Mesenchymal stem cell (in vitro differentiated cells and primary cell): ENCODE results near the gene TECR.

Experiments
- DNase-seq: peaks from one replicate; pipeline ENCODE4 v3.0.0-alpha.2; 2013
- H2AFZ ChIP-seq: one replicate; pipeline ENCODE4 v1.6.1; 2013; ENCODE audit warnings: low read depth, mild to moderate bottlenecking, control low read depth, inconsistent platforms, low read length, moderate library complexity
- H2AK5ac ChIP-seq: 2 replicates; pipeline ENCODE4 v1.6.1; 2013; ENCODE audit warnings: low read length, moderate library complexity, mild to moderate bottlenecking, inconsistent platforms; ENCODE audit not compliant: severe bottlenecking
- H2BK120ac ChIP-seq: one replicate; pipeline ENCODE4 v1.6.1; 2013; ENCODE audit warnings: low read depth, mild to moderate bottlenecking, inconsistent platforms, low read length, moderate library complexity
- H2BK12ac ChIP-seq, 2 experiments: one replicate each; pipeline ENCODE4 v1.6.1; 2013; ENCODE audit warnings: inconsistent platforms in 2 of 2, low read length in 2 of 2, mild to moderate bottlenecking in 2 of 2, moderate library complexity in 2 of 2, control low read depth in 1 of 2
- H2BK15ac ChIP-seq: one replicate; pipeline ENCODE4 v1.6.1; 2013; ENCODE audit warnings: mild to moderate bottlenecking, low read depth, inconsistent platforms; ENCODE audit not compliant: poor library complexity, severe bottlenecking
- H2BK5ac ChIP-seq: 2 replicates; pipeline ENCODE4 v1.6.1; 2013; ENCODE audit warnings: low read depth, mild to moderate bottlenecking, low read length, control low read depth, inconsistent platforms; ENCODE audit not compliant: poor library complexity, severe bottlenecking
- H3K14ac ChIP-seq, 2 experiments: one replicate each; pipeline ENCODE4 v1.6.1; 2013; ENCODE audit warnings: inconsistent platforms in 2 of 2, low read length in 2 of 2, control low read depth in 1 of 2, mild to moderate bottlenecking in 1 of 2, moderate library complexity in 1 of 2
- H3K18ac ChIP-seq, 2 experiments: one replicate each; pipeline ENCODE4 v1.6.1; 2013; ENCODE audit warnings: inconsistent platforms in 2 of 2, low read length in 2 of 2, control low read depth in 1 of 2, low read depth in 1 of 2, mild to moderate bottlenecking in 1 of 2
- H3K23ac ChIP-seq, 2 experiments: one replicate each; pipeline ENCODE4 v1.6.1; 2013; ENCODE audit warnings: inconsistent platforms in 2 of 2, low read length in 2 of 2, mild to moderate bottlenecking in 2 of 2, moderate library complexity in 2 of 2, control low read depth in 1 of 2
- H3K27ac ChIP-seq: 2 replicates; pipeline ENCODE4 v1.5.1; 2013; ENCODE audit warnings: mild to moderate bottlenecking, moderate library complexity, low read length, control low read depth, inconsistent platforms; ENCODE audit not compliant: poor library complexity, severe bottlenecking
- H3K27me3 ChIP-seq, 2 experiments: 2 replicates each; pipeline versions ENCODE4 v1.6.1 to v1.7.0; 2013; ENCODE audit warnings: low read length in 2 of 2, mild to moderate bottlenecking in 2 of 2, moderate library complexity in 2 of 2, control low read depth in 1 of 2, inconsistent platforms in 1 of 2; ENCODE audit not compliant: control insufficient read depth in 1 of 2, insufficient read depth in 1 of 2
- H3K36me3 ChIP-seq, 2 experiments: 2 replicates each; pipeline versions ENCODE4 v1.6.1 to v1.7.0; 2013; ENCODE audit warnings: low read length in 2 of 2, control low read depth in 1 of 2, inconsistent platforms in 1 of 2, low read depth in 1 of 2, mild to moderate bottlenecking in 1 of 2; ENCODE audit not compliant: insufficient read depth in 2 of 2, control insufficient read depth in 1 of 2
- H3K4ac ChIP-seq, 2 experiments: one replicate each; pipeline ENCODE4 v1.6.1; 2013; ENCODE audit warnings: inconsistent platforms in 2 of 2, low read length in 2 of 2, mild to moderate bottlenecking in 2 of 2, moderate library complexity in 2 of 2, control low read depth in 1 of 2, low read depth in 1 of 2
- H3K4me1 ChIP-seq: 2 replicates; pipeline ENCODE4 v1.6.1; 2013; ENCODE audit warnings: low read depth, low read length, control low read depth; ENCODE audit not compliant: control insufficient read depth, insufficient read depth
- H3K4me2 ChIP-seq: 2 replicates; pipeline ENCODE4 v1.6.1; 2013; ENCODE audit warnings: low read length, mild to moderate bottlenecking, inconsistent platforms; ENCODE audit not compliant: poor library complexity, severe bottlenecking
- H3K4me3 ChIP-seq, 2 experiments: 2 replicates each; pipeline versions ENCODE4 v1.5.1 to v1.7.0; 2013; ENCODE audit warnings: low read length in 2 of 2, mild to moderate bottlenecking in 2 of 2, control low read depth in 1 of 2, low read depth in 1 of 2; ENCODE audit not compliant: insufficient read depth in 1 of 2
- H3K79me1 ChIP-seq: replicated peaks from 2 replicates; pipeline ENCODE4 v1.6.1; 2013; ENCODE audit warnings: mild to moderate bottlenecking, control low read depth, low read length, inconsistent platforms; ENCODE audit not compliant: poor library complexity, severe bottlenecking
- H3K9ac ChIP-seq: 2 replicates; pipeline ENCODE4 v1.7.0; 2013; ENCODE audit warnings: mild to moderate bottlenecking, low read length, moderate library complexity
- H3K9me3 ChIP-seq: 2 replicates; pipeline ENCODE4 v1.7.0; 2013; ENCODE audit warnings: mild to moderate bottlenecking, low read length; ENCODE audit not compliant: control insufficient read depth
- H4K8ac ChIP-seq: one replicate; pipeline ENCODE4 v1.6.1; 2013; ENCODE audit warnings: inconsistent platforms, mild to moderate bottlenecking, low read length, moderate library complexity
- H4K91ac ChIP-seq: one replicate; pipeline ENCODE4 v1.6.1; 2013; ENCODE audit warnings: mild to moderate bottlenecking, low read length, inconsistent platforms
- WGBS: methylation state at CpG from one replicate; pipeline ENCODE4 v1.1.7; 2013; ENCODE audit warnings: mixed read lengths; 5-methylcytosine and 5-hydroxymethylcytosine counted together

The TECR gene

DNA sequence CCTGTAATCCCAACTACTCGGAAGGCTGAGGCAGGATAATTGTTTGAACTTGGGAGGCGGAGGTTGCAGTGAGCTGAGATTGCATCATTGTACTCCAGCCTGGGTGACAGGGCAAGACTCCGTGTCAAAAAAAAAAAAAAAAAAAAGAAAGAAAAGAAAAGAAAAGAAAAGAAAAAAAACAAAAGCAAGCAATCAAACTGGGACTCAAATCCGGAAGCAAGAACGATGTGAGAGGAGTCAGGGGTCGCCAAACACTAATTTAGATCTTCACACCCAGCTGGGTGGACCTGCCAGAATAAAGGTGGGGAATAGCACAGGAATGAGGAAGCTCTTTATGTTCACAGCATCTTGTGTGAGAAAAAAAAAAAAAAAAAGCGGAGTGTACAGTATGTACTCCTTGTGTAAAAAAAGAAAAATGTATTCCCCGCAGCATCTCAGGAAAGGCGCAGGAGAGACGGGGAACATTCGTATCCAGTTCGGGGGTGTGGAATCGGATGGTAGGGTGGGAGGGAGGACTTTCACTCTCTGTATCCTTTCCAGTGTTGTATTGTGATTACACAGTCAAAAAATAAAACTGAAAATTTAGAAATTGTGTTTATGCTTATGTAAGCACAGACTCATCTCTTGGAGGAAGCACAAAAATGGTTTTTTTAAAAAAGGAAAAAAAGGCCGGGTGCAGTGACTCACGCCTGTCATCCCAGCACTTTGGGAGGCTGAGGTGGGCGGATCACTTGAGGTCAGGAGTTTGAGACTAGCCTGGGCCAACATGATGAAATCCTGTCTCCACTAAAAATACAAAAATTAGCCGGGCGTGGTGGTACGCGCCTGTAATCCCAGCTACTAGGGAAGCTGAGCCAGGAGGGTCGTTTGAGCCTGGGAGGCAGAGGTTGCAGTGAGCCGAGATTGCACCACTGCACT lies 18.8 kb upstream of the TECR start:
- Histone ChIP-seq H3K4me1 (peaks cover 25% of the 10 kb centered on the region), H2BK120ac (no peak overlapping the region), H3K27me3 (no peaks in the 10 kb centered on the region), H4K8ac (no peak overlapping the region), H2AFZ (no peak overlapping the region), H3K18ac (no peak overlapping the region), H2BK12ac (no peak overlapping the region), H3K4me3 (peak overlapping the region in 1 of 2 experiments; percentile 71), H3K14ac (no peak overlapping the region), H3K9me3 (no peaks in the 10 kb centered on the region), H3K36me3 (peaks cover 24 to 25% of the 10 kb centered on the region in 2 experiments), H2BK15ac (no peak overlapping the region), H3K23ac (no peak overlapping the region), H3K9ac (peak overlapping the region; percentile 94), H2BK5ac (no peak overlapping the region), H4K91ac (no peak overlapping the region), H3K79me1 (peaks cover 7% of the 10 kb centered on the region), H3K4me2 (no peak overlapping the region), H3K4ac (no peak overlapping the region), H3K27ac (peak overlapping the region; percentile 28), H2AK5ac (no peak overlapping the region)
- DNase-seq: peak; percentile 68
- 67% methylated on average over 19 of the region's 22 CpGs for WGBS

GRCh38 chr19:14511229-14511593 lies 18.2 kb upstream of the TECR start:
- H3K4me2 ChIP-seq: no peak overlapping the region
- no peak overlapping the region for H3K4ac ChIP-seq
- H3K36me3 ChIP-seq: peaks cover 30 to 32% of the 10 kb centered on the region in 2 experiments
- H3K4me1 ChIP-seq: peaks cover 25% of the 10 kb centered on the region
- H3K9ac ChIP-seq: peak overlapping the region; percentile 47
- no peak overlapping the region for H2BK120ac ChIP-seq
- H4K8ac ChIP-seq: no peak overlapping the region
- no peak overlapping the region for H3K23ac ChIP-seq
- no peak for DNase-seq
- peaks cover 7% of the 10 kb centered on the region for H3K79me1 ChIP-seq
- no peak overlapping the region for H2BK15ac ChIP-seq
- H3K9me3 ChIP-seq: no peaks in the 10 kb centered on the region
- H3K4me3 ChIP-seq: peak overlapping the region in 1 of 2 experiments; percentile 28
- H3K14ac ChIP-seq: no peak overlapping the region
- H4K91ac ChIP-seq: no peak overlapping the region
- H3K27me3 ChIP-seq: no peaks in the 10 kb centered on the region
- H2BK5ac ChIP-seq: no peak overlapping the region
- H2AK5ac ChIP-seq: no peak overlapping the region
- H3K27ac ChIP-seq: no peak overlapping the region
- H3K18ac ChIP-seq: no peak overlapping the region
- 96% methylated on average over 4 of the region's 4 CpGs for WGBS
- H2AFZ ChIP-seq: no peak overlapping the region
- H2BK12ac ChIP-seq: peak overlapping the region in 1 of 2 experiments; percentile 46

DNA sequence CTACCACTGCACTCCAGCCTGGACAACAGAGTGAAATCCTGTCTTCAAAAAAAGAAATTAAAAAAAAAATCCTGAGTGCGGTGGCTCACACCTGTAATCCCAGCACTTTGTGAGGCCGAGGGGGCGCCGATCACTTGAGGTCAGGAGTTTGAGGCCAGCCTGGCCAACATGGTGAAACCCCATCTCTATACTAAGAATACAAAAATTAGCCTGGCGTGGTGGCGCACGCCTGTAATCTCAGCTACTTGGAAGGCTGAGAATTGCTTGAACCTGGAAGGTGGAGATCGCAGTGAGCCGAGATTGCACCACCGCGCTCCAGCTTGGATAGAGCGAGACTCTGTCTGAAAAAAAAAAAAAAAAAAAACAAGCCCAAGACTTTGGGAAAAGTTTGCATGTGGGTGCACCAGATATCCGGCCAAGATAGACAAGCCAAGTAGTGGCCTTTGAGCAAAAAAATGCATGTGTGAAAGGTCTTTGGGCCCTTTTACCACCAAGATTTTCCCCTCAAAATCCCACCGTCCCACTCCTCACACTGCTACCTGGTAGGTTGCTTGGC lies 16.9 kb upstream of the TECR start:
- H3K27me3 ChIP-seq: no peaks in the 10 kb centered on the region
- no peak overlapping the region for H3K4me3 ChIP-seq
- H3K27ac ChIP-seq: no peak overlapping the region
- H4K91ac ChIP-seq: no peak overlapping the region
- no peak overlapping the region for H2BK5ac ChIP-seq
- no peak overlapping the region for H2BK12ac ChIP-seq
- no peak overlapping the region for H3K23ac ChIP-seq
- H2BK15ac ChIP-seq: no peak overlapping the region
- H3K18ac ChIP-seq: no peak overlapping the region
- H2AK5ac ChIP-seq: no peak overlapping the region
- no peak overlapping the region for H2BK120ac ChIP-seq
- peaks cover 7% of the 10 kb centered on the region for H3K79me1 ChIP-seq
- peaks cover 32 to 39% of the 10 kb centered on the region in 2 experiments for H3K36me3 ChIP-seq
- no peak for DNase-seq
- H3K9me3 ChIP-seq: no peaks in the 10 kb centered on the region
- H3K4ac ChIP-seq: no peak overlapping the region
- no peak overlapping the region for H3K4me2 ChIP-seq
- H4K8ac ChIP-seq: no peak overlapping the region
- no peak overlapping the region for H2AFZ ChIP-seq
- no peak overlapping the region for H3K14ac ChIP-seq
- H3K9ac ChIP-seq: no peak overlapping the region
- H3K4me1 ChIP-seq: peaks cover 26% of the 10 kb centered on the region
- WGBS: 97% methylated on average over 14 of the region's 14 CpGs

- no peak overlapping the region for H2BK120ac ChIP-seq
- H4K91ac ChIP-seq: no peak overlapping the region
- peaks cover 29% of the 10 kb centered on the region for H3K4me1 ChIP-seq
- no peak overlapping the region for H3K18ac ChIP-seq
- no peak overlapping the region for H2BK5ac ChIP-seq
- H3K79me1 ChIP-seq: peaks cover 7% of the 10 kb centered on the region
- H4K8ac ChIP-seq: no peak overlapping the region
- H3K4me3 ChIP-seq: no peak overlapping the region
- no peaks in the 10 kb centered on the region for H3K27me3 ChIP-seq
- WGBS: 92% methylated on average over 8 of the region's 8 CpGs
- DNase-seq: no peak
- no peak overlapping the region for H2BK12ac ChIP-seq
- no peak overlapping the region for H3K23ac ChIP-seq
- no peak overlapping the region for H3K14ac ChIP-seq
- no peak overlapping the region for H2AFZ ChIP-seq
- no peak overlapping the region for H3K4ac ChIP-seq
- no peak overlapping the region for H2AK5ac ChIP-seq
- H3K27ac ChIP-seq: no peak overlapping the region
- H3K36me3 ChIP-seq: peaks cover 32 to 39% of the 10 kb centered on the region in 2 experiments
- no peak overlapping the region for H3K9ac ChIP-seq
- H3K9me3 ChIP-seq: no peaks in the 10 kb centered on the region
- H2BK15ac ChIP-seq: no peak overlapping the region
- H3K4me2 ChIP-seq: no peak overlapping the region
These were observed 15.1 kb upstream of the TECR start for GRCh38 chr19:14514215-14514863.
